ENCODE measurements around the gene NCOA5. TPM values are rescaled to one million over a fixed set of nuclear protein-coding genes. Genes with fewer than 3 reads are reported as not detected.

NCOA5 gene
- total and polyA plus RNA-seq, 12 donors = 7.6 to 22.5 (median 11.5) TPM

DNA sequence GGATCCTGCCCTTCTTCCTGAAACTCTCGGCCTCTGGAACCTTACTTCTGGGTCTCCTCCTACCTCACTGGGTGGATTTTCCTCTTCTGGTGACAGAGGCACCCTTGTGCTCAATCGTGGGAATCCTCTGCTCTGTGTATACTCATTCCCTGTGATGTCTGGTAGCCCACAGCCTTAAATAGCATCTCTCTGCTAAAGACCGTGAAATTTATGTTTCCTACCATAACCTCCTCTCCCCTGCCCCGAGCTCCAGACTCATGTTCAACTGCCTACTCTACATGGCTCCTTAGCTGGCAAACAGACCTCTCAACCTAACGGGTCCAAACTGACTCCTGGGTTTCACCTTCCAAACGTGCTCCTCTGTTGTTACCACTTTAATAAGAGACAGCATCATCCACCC, 71.2 kb downstream of the NCOA5 start:
- Histone ChIP-seq H3K27ac (no peak overlapping the region), H3K4me1 (peaks cover 0 to 29% (median 16%) of the 10 kb centered on the region in 9 donors), H3K36me3 (no peaks in the 10 kb centered on the region), H3K27me3 (peaks cover 22 to 98% (median 89%) of the 10 kb centered on the region in 7 donors), H3K9me3 (no peaks in the 10 kb centered on the region), H3K4me3 (no peak overlapping the region)
- 63 to 66% methylated on average over 6 of the region's 6 CpGs for WGBS, 2 donors
- intact Hi-C loops (cut with DNase I) = loop anchor here in 2 of 10 donors (5.0 to 10.0 kb wide), 2 partner anchors 154 to 326 kb away; no protein-coding TSS in a partner anchor
- DNase-seq = no peak
- TF ChIP-seq, protein P1, sequence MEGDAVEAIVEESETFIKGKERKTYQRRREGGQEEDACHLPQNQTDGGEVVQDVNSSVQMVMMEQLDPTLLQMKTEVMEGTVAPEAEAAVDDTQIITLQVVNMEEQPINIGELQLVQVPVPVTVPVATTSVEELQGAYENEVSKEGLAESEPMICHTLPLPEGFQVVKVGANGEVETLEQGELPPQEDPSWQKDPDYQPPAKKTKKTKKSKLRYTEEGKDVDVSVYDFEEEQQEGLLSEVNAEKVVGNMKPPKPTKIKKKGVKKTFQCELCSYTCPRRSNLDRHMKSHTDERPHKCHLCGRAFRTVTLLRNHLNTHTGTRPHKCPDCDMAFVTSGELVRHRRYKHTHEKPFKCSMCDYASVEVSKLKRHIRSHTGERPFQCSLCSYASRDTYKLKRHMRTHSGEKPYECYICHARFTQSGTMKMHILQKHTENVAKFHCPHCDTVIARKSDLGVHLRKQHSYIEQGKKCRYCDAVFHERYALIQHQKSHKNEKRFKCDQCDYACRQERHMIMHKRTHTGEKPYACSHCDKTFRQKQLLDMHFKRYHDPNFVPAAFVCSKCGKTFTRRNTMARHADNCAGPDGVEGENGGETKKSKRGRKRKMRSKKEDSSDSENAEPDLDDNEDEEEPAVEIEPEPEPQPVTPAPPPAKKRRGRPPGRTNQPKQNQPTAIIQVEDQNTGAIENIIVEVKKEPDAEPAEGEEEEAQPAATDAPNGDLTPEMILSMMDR (IDR thresholded peaks at IDR 0.05) = no peak
- no peak for ATAC-seq

- no peak overlapping the region for H3K27ac ChIP-seq
- 69 to 70% methylated on average over 4 of the region's 4 CpGs for WGBS, 2 donors
- H3K9me3 ChIP-seq = no peaks in the 10 kb centered on the region
- ATAC-seq (no peak), DNase-seq (no peak)
- H3K4me3 ChIP-seq = no peak overlapping the region
- H3K36me3 ChIP-seq = no peaks in the 10 kb centered on the region
- peaks cover 0 to 33% (median 16%) of the 10 kb centered on the region in 9 donors for H3K4me1 ChIP-seq
- intact Hi-C loops (cut with DNase I) = loop anchor here in 2 of 10 donors (5.0 to 10.0 kb wide), 2 partner anchors 154 to 327 kb away; no protein-coding TSS in a partner anchor
- peaks cover 21 to 98% (median 89%) of the 10 kb centered on the region in 7 donors for H3K27me3 ChIP-seq
- TF ChIP-seq, protein P1 (IDR thresholded peaks at IDR 0.05) = no peak
These were observed 71.7 kb downstream of the NCOA5 start for GRCh38 chr20:46018112-46018511.

GRCh38 chr20:46017272-46017671, 72.5 kb downstream of the NCOA5 start:
- H3K4me3 ChIP-seq = no peak overlapping the region
- no peaks in the 10 kb centered on the region for H3K9me3 ChIP-seq
- no peak for ATAC-seq
- 66 to 77% methylated on average over 4 of the region's 4 CpGs for WGBS, 2 donors
- no peak overlapping the region for H3K27ac ChIP-seq
- peaks cover 0 to 33% (median 14%) of the 10 kb centered on the region in 9 donors for H3K4me1 ChIP-seq
- DNase-seq = no peak
- H3K36me3 ChIP-seq = no peaks in the 10 kb centered on the region
- TF ChIP-seq, protein P1 (IDR thresholded peaks at IDR 0.05) = no peak
- intact Hi-C loops (cut with DNase I) = loop anchor here in 2 of 10 donors (5.0 to 10.0 kb wide), 2 partner anchors 155 to 328 kb away; no protein-coding TSS in a partner anchor
- peaks cover 19 to 99% (median 91%) of the 10 kb centered on the region in 7 donors for H3K27me3 ChIP-seq

GRCh38 chr20:46014517-46015396, 75.0 kb downstream of the NCOA5 start:
- Histone ChIP-seq H3K27me3 (peaks cover 24 to 99% (median 91%) of the 10 kb centered on the region in 7 donors), H3K36me3 (no peaks in the 10 kb centered on the region), H3K4me3 (no peak overlapping the region), H3K9me3 (no peaks in the 10 kb centered on the region), H3K27ac (no peak overlapping the region), H3K4me1 (peaks cover 0 to 42% (median 9%) of the 10 kb centered on the region in 9 donors)
- 57 to 62% methylated on average over 7 of the region's 7 CpGs for WGBS, 2 donors
- TF ChIP-seq, protein P1 (IDR thresholded peaks at IDR 0.05) = no peak
- no peak for DNase-seq
- no peak for ATAC-seq
- intact Hi-C loops (cut with DNase I) = loop anchor here in 2 of 10 donors (5.0 to 10.0 kb wide), 2 partner anchors 158 to 330 kb away; no protein-coding TSS in a partner anchor
